ENCODE data around the gene SIGLEC12. TPM values are rescaled to one million over a fixed set of nuclear protein-coding genes. Genes with fewer than 3 reads are reported as not detected.
A peak's percentile ranks its signal among the peaks of the same experiment; 100 is the strongest.

SIGLEC12 gene
- total RNA-seq, 4 donors from 2014 or later: 0.41 to 0.48 TPM; not detected in 2

- intact Hi-C loops (cut with DNase I; ENCODE audit: low total_unique reads) (loop anchor here (5.0 kb wide), 1 partner anchor 104 kb away; no protein-coding TSS in a partner anchor), in situ Hi-C loops (cut with MboI; ENCODE audit: low pct_ligation_motif_present in 1 of 4, low pct_unique_long_range_greater_than_20kb in 1 of 4, low sequenced_read_pairs in 3 of 4) (loop anchor here in 2 of 4 donors (5.0 to 25.0 kb wide), 2 partner anchors 104 to 249 kb away; partner anchors contain the start of gene VSIG10L (in 1 of the 2))
- Histone ChIP-seq H3K27ac (peak overlapping the region in 3 of 4 donors; percentile 25 to 50 (median 40)), H3K27me3 (peaks cover 28% of the 10 kb centered on the region), H3K36me3 (no peaks in the 10 kb centered on the region), H3K9me3 (no peaks in the 10 kb centered on the region), H3K4me3 (peak overlapping the region in 1 of 4 donors; percentile 8), H3K4me1 (peaks cover 0 to 4% (median 0%) of the 10 kb centered on the region in 4 donors)
- 40 to 58% methylated on average over 21 to 31 of the region's 31 CpGs for WGBS, 2 donors (ENCODE audit: low coverage in 1 of 2)
- DNase-seq: peak; percentile 73
- TF ChIP-seq POLR2AphosphoS5 (IDR thresholded peaks at IDR 0.05) (no peak), EP300 (IDR thresholded peaks at IDR 0.05; ENCODE audit: low read depth) (no peak), POLR2A (IDR thresholded peaks at IDR 0.05) (no peak)
- TF ChIP-seq, protein P1, sequence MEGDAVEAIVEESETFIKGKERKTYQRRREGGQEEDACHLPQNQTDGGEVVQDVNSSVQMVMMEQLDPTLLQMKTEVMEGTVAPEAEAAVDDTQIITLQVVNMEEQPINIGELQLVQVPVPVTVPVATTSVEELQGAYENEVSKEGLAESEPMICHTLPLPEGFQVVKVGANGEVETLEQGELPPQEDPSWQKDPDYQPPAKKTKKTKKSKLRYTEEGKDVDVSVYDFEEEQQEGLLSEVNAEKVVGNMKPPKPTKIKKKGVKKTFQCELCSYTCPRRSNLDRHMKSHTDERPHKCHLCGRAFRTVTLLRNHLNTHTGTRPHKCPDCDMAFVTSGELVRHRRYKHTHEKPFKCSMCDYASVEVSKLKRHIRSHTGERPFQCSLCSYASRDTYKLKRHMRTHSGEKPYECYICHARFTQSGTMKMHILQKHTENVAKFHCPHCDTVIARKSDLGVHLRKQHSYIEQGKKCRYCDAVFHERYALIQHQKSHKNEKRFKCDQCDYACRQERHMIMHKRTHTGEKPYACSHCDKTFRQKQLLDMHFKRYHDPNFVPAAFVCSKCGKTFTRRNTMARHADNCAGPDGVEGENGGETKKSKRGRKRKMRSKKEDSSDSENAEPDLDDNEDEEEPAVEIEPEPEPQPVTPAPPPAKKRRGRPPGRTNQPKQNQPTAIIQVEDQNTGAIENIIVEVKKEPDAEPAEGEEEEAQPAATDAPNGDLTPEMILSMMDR (IDR thresholded peaks at IDR 0.05): no peak
Measured at GRCh38 chr19:51441410-51442390, 59.9 kb downstream of the SIGLEC12 start.

Small RNA genes within 50 kb of the gene (small RNA-seq; reads per million reads assigned to genes)
- 0 reads per million in 4 donors for gene AC020914.3
- 0 reads per million in 4 donors for gene AC020914.5

Other genes starting within 250 kb of the SIGLEC12 start
- gene IGLON5, start 190.2 kb downstream of the SIGLEC12 start, total RNA-seq: under 1 TPM in 1 of 4 donors, not detected in 3; 0.27 TPM
- 1 to 10 TPM in 3 of 4 donors, under 1 TPM in 1; 0.60 to 2.2 (median 1.8) TPM for gene VSIG10L, start 159.7 kb downstream of the SIGLEC12 start, total RNA-seq
- 100 to 1,000 TPM in 2 of 4 donors, 10 to 100 TPM in 2; 56.9 to 147 (median 99.1) TPM for gene ETFB, start 135.4 kb downstream of the SIGLEC12 start, total RNA-seq
- not detected for gene CLDND2, start 132.8 kb downstream of the SIGLEC12 start, total RNA-seq
- 1 to 10 TPM in 2 of 4 donors, not detected in 2; 1.6 to 3.0 TPM for gene NKG7, start 129.1 kb downstream of the SIGLEC12 start, total RNA-seq
- not detected for gene LIM2, start 113.8 kb downstream of the SIGLEC12 start, total RNA-seq
- not detected for gene C19orf84, start 111.2 kb downstream of the SIGLEC12 start, total RNA-seq
- gene SIGLEC10, start 84.2 kb downstream of the SIGLEC12 start, total RNA-seq: 10 to 100 TPM in 1 of 4 donors, 1 to 10 TPM in 2, not detected in 1; 3.7 to 15.7 (median 4.9) TPM
- gene SIGLEC8, start 43.3 kb downstream of the SIGLEC12 start, total RNA-seq: 1 to 10 TPM in 1 of 4 donors, under 1 TPM in 1, not detected in 2; 0.27 to 1.3 TPM
- not detected for gene CEACAM18, start 23.3 kb downstream of the SIGLEC12 start, total RNA-seq
- gene SIGLEC6, start 29.9 kb upstream of the SIGLEC12 start, total RNA-seq: 1 to 10 TPM in 2 of 4 donors, under 1 TPM in 1, not detected in 1; 0.55 to 4.4 (median 1.7) TPM
- 10 to 100 TPM in 1 of 4 donors, 1 to 10 TPM in 3; 5.6 to 12.7 (median 6.6) TPM for gene ZNF175, start 69.5 kb upstream of the SIGLEC12 start, total RNA-seq
- 1 to 10 TPM in 1 of 4 donors, not detected in 3; 1.1 TPM for gene SIGLEC5, start 128.6 kb upstream of the SIGLEC12 start, total RNA-seq
- 1 to 10 TPM in 2 of 4 donors, not detected in 2; 2.2 to 6.0 TPM for gene SIGLEC14, start 145.0 kb upstream of the SIGLEC12 start, total RNA-seq
- gene SPACA6, start 191.5 kb upstream of the SIGLEC12 start, total RNA-seq: 10 to 100 TPM in 2 of 4 donors, 1 to 10 TPM in 2; 2.3 to 25.1 (median 12.4) TPM
- gene HAS1, start 222.2 kb upstream of the SIGLEC12 start, total RNA-seq: 1 to 10 TPM in 1 of 4 donors, under 1 TPM in 2, not detected in 1; 0.27 to 1.9 (median 0.48) TPM